NCI-H82 (cell line): ENCODE measurements around the gene HOXD12.

Source experiments
- DNase-seq: peaks from one replicate; lab custom pipeline; 2025; lab: John Stamatoyannopoulos, UW

The HOXD12 gene, protein sequence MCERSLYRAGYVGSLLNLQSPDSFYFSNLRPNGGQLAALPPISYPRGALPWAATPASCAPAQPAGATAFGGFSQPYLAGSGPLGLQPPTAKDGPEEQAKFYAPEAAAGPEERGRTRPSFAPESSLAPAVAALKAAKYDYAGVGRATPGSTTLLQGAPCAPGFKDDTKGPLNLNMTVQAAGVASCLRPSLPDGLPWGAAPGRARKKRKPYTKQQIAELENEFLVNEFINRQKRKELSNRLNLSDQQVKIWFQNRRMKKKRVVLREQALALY

GRCh38 chr2:176099728-176100546 lies at the start of gene HOXD12:
Gene HOXD12 (plus strand): TSS chr2:176099795. CDS start chr2:176099802, 7 bp downstream.
- no peak for DNase-seq

DNA sequence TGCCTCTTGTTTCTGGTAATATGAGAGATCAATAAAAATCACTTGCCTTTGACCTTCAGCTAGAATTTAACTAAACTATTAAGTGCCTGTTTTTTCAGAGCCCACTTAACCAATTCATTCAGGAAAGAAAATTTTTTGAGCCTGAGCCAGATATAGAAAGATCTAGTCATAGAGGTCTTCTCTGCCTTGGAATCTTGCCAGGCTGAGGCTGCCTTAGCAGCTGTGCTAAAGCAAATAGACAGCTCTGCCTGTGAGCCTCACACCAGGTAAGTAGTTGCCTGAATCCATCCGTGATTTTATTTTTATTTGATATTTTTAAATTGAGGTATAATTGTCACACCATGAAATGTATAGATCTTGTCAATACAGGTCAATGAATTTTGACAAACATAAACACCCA lies 43.2 kb upstream of the HOXD12 start:
- peak; percentile 84 for DNase-seq

GRCh38 chr2:176063958-176064357 lies 35.6 kb upstream of the HOXD12 start:
- DNase-seq = peak; percentile 99

- DNase-seq = no peak
These were observed 32.7 kb upstream of the HOXD12 start for GRCh38 chr2:176066645-176067588.

DNA sequence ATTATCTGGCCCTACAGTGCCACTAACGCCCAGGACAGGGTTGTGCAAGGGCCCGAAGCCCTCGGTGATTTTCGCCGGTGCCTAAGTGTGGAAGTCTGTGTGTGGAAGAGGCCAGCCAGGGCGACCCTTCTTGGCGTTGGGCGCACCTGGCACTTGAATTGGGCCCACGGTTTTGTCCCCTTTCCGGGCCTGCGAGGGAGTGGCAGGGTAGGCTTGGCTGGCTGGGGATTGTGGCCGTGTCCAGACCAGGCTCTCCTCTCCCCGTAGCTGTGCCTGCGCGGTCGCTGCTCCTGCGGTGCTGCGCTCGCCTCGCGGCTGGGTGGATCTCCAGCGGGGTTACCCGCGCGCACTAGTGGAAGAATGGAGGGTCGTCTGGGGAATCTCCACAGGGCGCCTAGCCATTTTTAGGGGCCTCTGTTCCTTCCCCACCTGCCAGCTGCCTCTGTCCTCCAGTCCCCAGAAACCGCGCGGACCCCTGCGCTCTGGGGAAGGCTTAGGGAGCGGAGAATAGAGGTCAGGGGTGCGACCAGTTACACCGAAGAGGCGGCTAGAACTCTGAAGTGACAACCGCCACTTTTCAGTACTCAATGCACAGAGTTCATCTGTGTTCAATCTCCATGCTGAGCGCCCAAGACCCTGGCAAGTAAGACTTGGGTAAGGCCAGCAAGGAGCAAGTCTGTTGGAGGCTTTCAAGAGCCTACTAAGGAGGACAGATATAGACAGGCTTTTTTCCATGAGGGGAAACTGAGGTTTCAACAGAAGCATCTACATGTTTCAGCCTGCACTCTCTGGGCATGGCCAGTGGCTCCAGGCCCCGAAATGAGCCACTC lies 31.8 kb upstream of the HOXD12 start:
- DNase-seq = no peak

DNA sequence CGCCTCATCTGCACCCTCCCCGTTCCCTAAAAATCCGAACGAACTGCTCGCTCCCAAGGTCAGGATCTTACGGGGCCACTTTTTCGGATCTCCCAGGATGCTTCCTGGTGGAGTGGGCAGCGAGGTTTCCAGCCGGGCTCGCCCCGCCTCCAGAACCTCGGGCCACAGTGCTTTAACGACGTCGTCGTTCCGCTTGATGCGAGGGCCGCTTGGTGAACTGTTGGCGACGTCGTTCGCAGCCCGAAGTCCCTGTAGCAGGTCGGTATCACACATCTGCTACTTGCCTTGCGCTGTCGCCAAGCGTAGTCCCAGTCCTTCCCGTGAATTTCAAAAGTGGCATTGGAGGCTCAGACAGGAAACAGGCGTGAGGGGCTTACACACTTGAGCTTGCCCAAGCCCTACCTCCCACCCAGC lies 31.2 kb upstream of the HOXD12 start:
- DNase-seq = no peak

DNA sequence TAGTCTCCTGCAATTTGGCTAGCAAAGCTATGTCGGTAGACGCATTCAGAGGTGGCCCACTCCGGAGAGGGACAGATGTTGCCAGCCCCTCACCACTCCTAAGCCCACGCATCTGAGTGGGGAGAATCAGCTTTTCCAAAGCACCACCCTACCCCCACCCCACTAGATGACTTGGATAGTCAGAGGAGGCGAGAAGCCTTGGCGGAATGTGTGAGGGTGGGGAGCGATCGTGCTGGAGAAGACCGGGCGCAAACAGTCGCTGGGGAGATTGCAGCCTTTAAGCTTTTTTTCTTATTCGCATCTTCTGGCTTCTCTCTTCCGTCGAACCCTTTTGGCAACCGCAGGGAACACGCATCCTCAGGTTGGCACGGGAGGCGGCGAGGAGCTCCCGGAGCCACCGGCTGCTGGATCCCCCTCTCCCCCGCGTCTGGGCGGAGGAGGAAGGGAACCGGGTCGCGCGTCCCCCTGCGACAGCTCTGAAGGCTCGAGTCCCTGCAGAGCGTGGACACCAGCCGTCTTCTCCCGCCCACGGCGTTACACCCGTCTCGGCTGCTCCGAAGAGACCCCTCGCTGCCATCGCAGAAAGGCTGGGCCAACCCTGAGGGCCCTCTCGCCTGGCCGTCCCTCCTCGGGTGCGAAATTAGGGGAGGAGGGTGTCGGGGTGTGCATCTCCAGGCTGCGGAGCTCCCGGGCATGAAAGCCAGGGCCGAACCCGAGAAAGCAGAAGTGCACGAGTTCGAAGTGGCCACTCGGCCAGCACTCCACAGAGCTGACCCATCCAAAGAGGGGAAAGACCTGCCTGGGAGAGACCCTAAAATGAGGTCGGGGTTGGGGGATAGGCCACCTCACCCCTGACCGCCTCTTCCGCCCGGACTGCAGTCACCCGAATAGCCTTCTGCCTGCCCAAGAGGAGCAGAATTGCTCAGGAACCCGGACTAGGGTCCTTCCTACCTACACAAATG lies 28.0 kb upstream of the HOXD12 start:
- no peak for DNase-seq

DNA sequence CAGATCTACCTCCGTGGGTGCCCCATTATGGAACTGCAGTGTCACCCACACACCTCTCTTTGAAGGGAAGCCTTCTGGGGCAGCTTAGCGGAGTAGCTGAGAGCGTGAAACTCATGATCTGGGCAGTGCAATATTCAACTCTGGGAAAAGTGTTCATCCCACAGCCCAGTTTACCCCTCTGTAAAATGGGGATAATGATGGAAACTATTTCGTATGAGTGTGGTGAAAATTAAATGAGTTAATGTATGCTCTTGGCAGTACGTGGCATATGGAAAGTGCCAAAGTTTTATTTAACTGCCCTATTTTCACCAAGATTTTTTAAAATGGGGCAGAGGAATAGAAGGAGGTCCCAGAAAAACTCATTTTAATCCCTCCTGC lies 27.3 kb upstream of the HOXD12 start:
- no peak for DNase-seq

- DNase-seq = peak; percentile 83
These were observed 26.4 kb upstream of the HOXD12 start for GRCh38 chr2:176072951-176073904.

DNA sequence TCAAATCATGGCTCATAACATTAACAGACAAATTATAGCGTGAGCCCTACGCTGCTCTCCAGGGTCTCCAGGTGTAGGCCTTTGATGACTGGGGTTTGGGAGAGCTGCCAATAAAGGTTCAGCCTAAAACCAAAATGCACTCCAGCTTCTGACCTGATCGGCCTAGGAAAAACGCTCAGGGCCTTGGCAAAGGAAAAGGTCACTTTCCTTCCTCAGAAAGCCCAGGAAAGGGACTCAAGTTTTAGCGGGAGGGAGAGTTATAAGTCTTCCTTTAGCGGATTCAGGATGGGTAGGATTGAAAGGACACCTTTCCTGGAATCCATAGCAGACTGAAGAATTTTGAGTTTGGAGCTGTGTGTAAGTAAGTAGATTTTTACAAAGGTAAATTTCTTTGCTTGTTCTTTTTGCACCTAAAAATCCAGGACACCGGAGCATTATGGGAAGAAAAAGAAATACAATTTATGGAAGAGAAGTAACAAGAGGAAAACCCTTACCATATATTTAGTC lies 24.6 kb upstream of the HOXD12 start:
- DNase-seq = no peak

DNA sequence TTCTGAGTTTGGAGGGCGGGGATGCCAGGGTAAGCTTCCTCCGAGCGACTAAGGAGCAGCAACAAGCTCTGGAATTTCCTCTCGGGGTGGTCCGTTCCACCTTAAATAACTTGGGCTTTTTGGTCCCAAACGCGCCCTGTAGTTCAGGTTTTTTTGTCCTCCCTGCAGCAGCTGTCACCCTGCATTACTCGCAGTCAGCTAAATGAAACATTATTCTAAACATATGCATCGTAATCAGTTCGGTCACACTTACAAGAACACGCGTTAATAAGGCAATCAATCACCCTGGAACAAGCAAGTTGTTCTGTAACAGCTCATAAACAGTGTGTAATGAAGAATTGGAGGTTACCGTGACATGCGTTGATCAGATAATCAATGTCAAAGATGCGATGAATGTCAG lies 24.1 kb upstream of the HOXD12 start:
- peak; percentile 77 for DNase-seq

GRCh38 chr2:176076063-176076462 lies 23.5 kb upstream of the HOXD12 start:
- no peak for DNase-seq

GRCh38 chr2:176076796-176077195 lies 22.8 kb upstream of the HOXD12 start:
- DNase-seq = peak; percentile 55

- peak; percentile 78 for DNase-seq
These were observed 20.9 kb upstream of the HOXD12 start for GRCh38 chr2:176078541-176079284.

DNA sequence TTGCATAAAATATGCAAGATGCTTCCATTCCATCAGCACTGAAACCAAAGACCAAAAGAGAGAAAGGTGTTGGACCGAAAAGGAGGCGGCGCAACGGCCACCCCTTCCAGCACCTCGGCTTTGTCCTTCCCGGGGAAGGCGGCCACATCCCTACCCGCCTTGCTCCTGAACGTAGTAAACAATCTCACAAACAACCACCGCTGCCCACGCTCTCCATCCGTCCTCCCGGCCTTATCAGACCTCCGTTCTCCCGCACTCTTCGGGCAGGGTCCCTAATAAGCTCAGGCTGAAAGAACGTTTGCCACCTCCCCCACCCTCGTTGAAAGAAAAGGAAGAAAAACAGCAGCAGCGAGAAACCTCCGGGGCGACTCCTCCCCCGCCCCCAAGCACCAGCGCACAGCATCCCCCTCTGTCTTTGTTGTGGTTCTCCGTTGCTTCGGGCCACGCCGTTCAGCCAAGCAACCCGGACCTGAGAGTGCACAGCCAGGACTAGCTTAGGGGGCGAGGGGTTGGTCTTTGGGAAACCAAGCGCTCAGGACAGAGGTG lies 20.2 kb upstream of the HOXD12 start:
- peak; percentile 91 for DNase-seq

GRCh38 chr2:176079831-176080539 lies 19.6 kb upstream of the HOXD12 start:
- peak; percentile 97 for DNase-seq
